ENCODE data around the gene IER3IP1. TPM values are rescaled to one million over a fixed set of nuclear protein-coding genes. Genes with fewer than 3 reads are reported as not detected.
"Not testable (repeated sequence)": the region's sequence is repeated elsewhere in the genome, so short reads cannot be mapped to it uniquely, and the experiment has no call there.

The IER3IP1 gene
- total RNA-seq, 1 donor from 2014 or later, result 9.6 TPM

GRCh38 chr18:47168913-47169312 lies 7.3 kb downstream of the IER3IP1 start:
- no peaks in the 10 kb centered on the region for H3K27me3 ChIP-seq (ENCODE audit: low read depth)
- intact Hi-C loops (cut with micrococcal nuclease), result no loop called here
- H3K9me3 ChIP-seq (replicated peaks), result no peaks in the 10 kb centered on the region
- peaks cover 35% of the 10 kb centered on the region for H3K4me1 ChIP-seq
- DNase-seq, result no peak
- no peak overlapping the region for H3K27ac ChIP-seq (replicated peaks)
- TF ChIP-seq CTCF (IDR thresholded peaks at IDR 0.05; ENCODE audit: borderline replicate concordance), result no peak
- no peak overlapping the region for H3K4me3 ChIP-seq
- H3K36me3 ChIP-seq, result no peaks in the 10 kb centered on the region

DNA sequence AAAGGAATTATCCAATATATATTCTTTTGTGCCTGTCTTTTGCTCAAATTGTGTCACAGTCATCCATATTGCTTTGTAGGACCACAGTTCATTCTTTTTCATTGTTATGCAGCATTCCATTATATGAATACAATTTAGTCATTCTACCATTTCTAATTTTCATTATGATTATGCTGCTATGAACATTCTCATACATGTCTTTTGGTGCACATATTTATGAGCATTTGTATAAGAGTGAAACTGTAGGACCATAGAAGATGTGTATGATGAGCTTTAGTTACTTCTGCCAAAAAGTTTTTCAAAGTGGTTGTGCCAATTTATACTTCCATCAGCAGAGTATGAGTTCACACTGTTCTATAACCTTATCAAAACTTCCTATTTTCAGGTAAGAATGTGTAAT lies 7.7 kb downstream of the IER3IP1 start:
- no peak overlapping the region for H3K27ac ChIP-seq (replicated peaks)
- intact Hi-C loops (cut with micrococcal nuclease), result no loop called here
- H3K4me3 ChIP-seq, result no peak overlapping the region
- H3K9me3 ChIP-seq (replicated peaks), result no peaks in the 10 kb centered on the region
- H3K36me3 ChIP-seq, result no peaks in the 10 kb centered on the region
- no peak for DNase-seq
- TF ChIP-seq CTCF (IDR thresholded peaks at IDR 0.05; ENCODE audit: borderline replicate concordance), result no peak
- H3K27me3 ChIP-seq (ENCODE audit: low read depth), result no peaks in the 10 kb centered on the region
- H3K4me1 ChIP-seq, result peaks cover 31% of the 10 kb centered on the region

GRCh38 chr18:47166294-47166693 lies 9.9 kb downstream of the IER3IP1 start:
- Histone ChIP-seq H3K27ac (replicated peaks) (no peak overlapping the region), H3K36me3 (no peaks in the 10 kb centered on the region), H3K27me3 (ENCODE audit: low read depth) (no peaks in the 10 kb centered on the region), H3K4me3 (no peak overlapping the region), H3K9me3 (replicated peaks) (no peaks in the 10 kb centered on the region), H3K4me1 (peaks cover 12% of the 10 kb centered on the region)
- intact Hi-C loops (cut with micrococcal nuclease), result no loop called here
- DNase-seq, result no peak
- TF ChIP-seq CTCF (IDR thresholded peaks at IDR 0.05; ENCODE audit: borderline replicate concordance), result no peak

DNA sequence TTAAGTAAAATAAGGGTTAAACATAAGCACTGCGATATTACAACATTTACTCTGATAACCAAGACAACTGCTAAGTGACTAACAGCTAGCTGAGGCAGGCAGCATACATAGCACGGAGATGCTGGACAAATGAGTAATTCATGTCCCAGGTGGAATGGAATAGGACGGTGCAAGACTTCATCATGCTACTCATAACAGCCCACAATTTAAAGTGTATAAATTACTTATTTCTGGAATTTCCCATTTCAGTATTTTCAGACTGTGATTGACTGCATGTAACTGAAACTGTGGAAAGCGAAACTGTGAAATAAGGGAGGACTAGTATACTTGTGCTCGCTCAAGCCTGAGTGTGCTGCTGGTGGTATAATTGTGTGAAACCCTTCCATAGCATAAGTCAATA lies 12.9 kb downstream of the IER3IP1 start:
- H3K27ac ChIP-seq (replicated peaks), result no peak overlapping the region
- DNase-seq, result no peak
- H3K4me3 ChIP-seq, result no peak overlapping the region
- H3K27me3 ChIP-seq (ENCODE audit: low read depth), result no peaks in the 10 kb centered on the region
- peaks cover 4% of the 10 kb centered on the region for H3K4me1 ChIP-seq
- H3K9me3 ChIP-seq (replicated peaks), result no peaks in the 10 kb centered on the region
- no peaks in the 10 kb centered on the region for H3K36me3 ChIP-seq
- intact Hi-C loops (cut with micrococcal nuclease), result no loop called here
- no peak for TF ChIP-seq CTCF (IDR thresholded peaks at IDR 0.05; ENCODE audit: borderline replicate concordance)

DNA sequence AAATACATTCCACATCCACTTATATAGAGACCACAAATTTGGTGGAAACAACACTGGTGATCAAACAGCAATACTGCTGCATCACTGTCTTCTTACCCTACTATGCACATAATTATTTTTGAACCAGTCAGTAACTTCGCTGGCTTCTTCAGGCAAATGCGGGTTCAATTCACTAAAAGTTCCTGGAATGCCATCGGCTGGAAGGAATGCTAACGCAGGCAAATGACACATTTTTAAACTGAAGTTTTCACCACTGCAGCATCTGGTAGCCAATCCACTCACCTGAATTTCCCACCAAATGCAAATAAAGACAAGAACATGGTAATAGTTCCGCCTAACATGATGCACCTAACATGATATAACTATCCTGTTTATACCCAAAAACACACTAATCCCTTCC lies 15.9 kb downstream of the IER3IP1 start:
- intact Hi-C loops (cut with micrococcal nuclease), result no loop called here
- H3K27me3 ChIP-seq (ENCODE audit: low read depth), result no peaks in the 10 kb centered on the region

GRCh38 chr18:47158404-47158803 lies 17.8 kb downstream of the IER3IP1 start:
- intact Hi-C loops (cut with micrococcal nuclease); H3K9me3 ChIP-seq (replicated peaks); H3K27ac ChIP-seq (replicated peaks); H3K27me3 ChIP-seq (ENCODE audit: low read depth); DNase-seq; H3K4me3 ChIP-seq; H3K4me1 ChIP-seq: not testable (repeated sequence)
- H3K36me3 ChIP-seq, result peaks cover 20% of the 10 kb centered on the region

More for the DNA sequence above, 15.9 kb downstream of the IER3IP1 start:
- no peak overlapping the region for H3K27ac ChIP-seq (replicated peaks)
- H3K4me1 ChIP-seq, result no peaks in the 10 kb centered on the region
- no peak overlapping the region for H3K4me3 ChIP-seq
- no peaks in the 10 kb centered on the region for H3K9me3 ChIP-seq (replicated peaks)
- TF ChIP-seq CTCF (IDR thresholded peaks at IDR 0.05; ENCODE audit: borderline replicate concordance), result no peak
- peaks cover 2% of the 10 kb centered on the region for H3K36me3 ChIP-seq
- DNase-seq, result no peak
